ENCODE measurements around the gene C2orf74. TPM values are rescaled to one million over a fixed set of nuclear protein-coding genes. Genes with fewer than 3 reads are reported as not detected.

Gene C2orf74
- total RNA-seq, 1 experiment from 2014 or later: 8.0 TPM

- H3K9me3 Mint-ChIP-seq: no peaks in the 10 kb centered on the region
- H3K36me3 Mint-ChIP-seq (ENCODE audit: insufficient read depth in 1 of 3, low read depth in 3 of 3): peaks cover 14 to 71% (median 58%) of the 10 kb centered on the region in 3 experiments; a peak in 6 of 7 replicates
- no peak overlapping the region for H3K14ac ChIP-seq (ENCODE audit: insufficient read depth, low read length)
- no peaks in the 10 kb centered on the region for H3K9me3 ChIP-seq (ENCODE audit: control insufficient read depth, low read depth, low read length)
- H3K27me3 ChIP-seq (ENCODE audit: insufficient read depth, low read length): no peaks in the 10 kb centered on the region
- no peaks in the 10 kb centered on the region for H3K4me1 Mint-ChIP-seq
- no peak overlapping the region for H2BK12ac ChIP-seq (ENCODE audit: insufficient read length, low read depth, low read length)
- no peaks in the 10 kb centered on the region for H3K4me1 ChIP-seq (ENCODE audit: insufficient read depth, low read length)
- H3K4me2 ChIP-seq (ENCODE audit: insufficient read depth, insufficient read length, low read length): no peak overlapping the region
- no peak overlapping the region for H4K5ac ChIP-seq (ENCODE audit: insufficient read length, low read depth, low read length)
- no peaks in the 10 kb centered on the region for H3K27me3 Mint-ChIP-seq (ENCODE audit: low read depth)
- no peak overlapping the region for H4K91ac ChIP-seq (ENCODE audit: insufficient read length, low read depth, low read length)
- H3K27ac ChIP-seq (ENCODE audit: insufficient read length, low read depth, low read length): no peak overlapping the region
- no peak overlapping the region for H2AFZ ChIP-seq (ENCODE audit: low read length)
- H4K8ac ChIP-seq (replicated peaks; ENCODE audit: insufficient read length, low read depth, low read length): no peak overlapping the region
- no peak overlapping the region for H2BK5ac ChIP-seq (ENCODE audit: insufficient read length, low read length)
- H3K23me2 ChIP-seq (ENCODE audit: insufficient read length, low read depth, low read length, poor library complexity, severe bottlenecking): no peaks in the 10 kb centered on the region
- H2BK20ac ChIP-seq (ENCODE audit: low read depth, low read length, poor library complexity, severe bottlenecking): no peak overlapping the region
- H3K9ac ChIP-seq (ENCODE audit: extremely low read depth, insufficient read length, low read length): no peak overlapping the region
- no peak overlapping the region for H2AK5ac ChIP-seq (ENCODE audit: insufficient read length, low read length)
- no peak overlapping the region for H3K27ac Mint-ChIP-seq
- peaks cover 2% of the 10 kb centered on the region for H4K20me1 ChIP-seq (ENCODE audit: control insufficient read depth, insufficient read depth, insufficient read length)
- no peaks in the 10 kb centered on the region for H3K79me2 ChIP-seq (ENCODE audit: insufficient read depth, low read length)
- no peak overlapping the region for H3K23ac ChIP-seq (ENCODE audit: insufficient read length, low read depth, low read length)
- DNase-seq: no peak
- no peak overlapping the region for H3K4ac ChIP-seq (ENCODE audit: low read depth, low read length)
- TF ChIP-seq CTCF (conservative IDR thresholded peaks at IDR 0.05): no peak
- no peak overlapping the region for H3K56ac ChIP-seq (ENCODE audit: insufficient read length, low read depth, low read length)
- no CpG with 5 or more reads among the region's 7 CpGs for WGBS (ENCODE audit: extremely low coverage, insufficient read length, low lambda C conversion rate)
- no peak overlapping the region for H2BK15ac ChIP-seq (ENCODE audit: low read depth, low read length)
- no peak overlapping the region for H3K18ac ChIP-seq (ENCODE audit: insufficient read length, low read depth, low read length)
- no peak overlapping the region for H3T11ph ChIP-seq (ENCODE audit: low read length)
- no peak overlapping the region for H2BK120ac ChIP-seq (ENCODE audit: low read depth, low read length, poor library complexity, severe bottlenecking)
- H3K79me1 ChIP-seq (ENCODE audit: insufficient read depth, low read depth, low read length, poor library complexity, severe bottlenecking): no peaks in the 10 kb centered on the region
- no peak overlapping the region for H3K4me3 Mint-ChIP-seq
These were observed 43.1 kb downstream of the C2orf74 start for GRCh38 chr2:61205132-61205531.

Data from H9 (cell line).